HG02938 (cell line): ENCODE results near the gene PLEK2.
"Not testable (repeated sequence)": the region's sequence is repeated elsewhere in the genome, so short reads cannot be mapped to it uniquely, and the experiment has no call there.

Experiments used
- ATAC-seq: cut with Tn5 transposase; IDR thresholded peaks from one replicate; pipeline ENCODE4 v1.9.1; 2021; ENCODE audit warnings: mild to moderate bottlenecking, moderate library complexity; ENCODE audit not compliant: unreplicated experiment

The PLEK2 gene

GRCh38 chr14:67411820-67412421, at the start of gene PLEK2:
Gene PLEK2 (minus strand): TSS chr14:67412165. CDS start chr14:67412059, 106 bp downstream.
- no peak for ATAC-seq

DNA sequence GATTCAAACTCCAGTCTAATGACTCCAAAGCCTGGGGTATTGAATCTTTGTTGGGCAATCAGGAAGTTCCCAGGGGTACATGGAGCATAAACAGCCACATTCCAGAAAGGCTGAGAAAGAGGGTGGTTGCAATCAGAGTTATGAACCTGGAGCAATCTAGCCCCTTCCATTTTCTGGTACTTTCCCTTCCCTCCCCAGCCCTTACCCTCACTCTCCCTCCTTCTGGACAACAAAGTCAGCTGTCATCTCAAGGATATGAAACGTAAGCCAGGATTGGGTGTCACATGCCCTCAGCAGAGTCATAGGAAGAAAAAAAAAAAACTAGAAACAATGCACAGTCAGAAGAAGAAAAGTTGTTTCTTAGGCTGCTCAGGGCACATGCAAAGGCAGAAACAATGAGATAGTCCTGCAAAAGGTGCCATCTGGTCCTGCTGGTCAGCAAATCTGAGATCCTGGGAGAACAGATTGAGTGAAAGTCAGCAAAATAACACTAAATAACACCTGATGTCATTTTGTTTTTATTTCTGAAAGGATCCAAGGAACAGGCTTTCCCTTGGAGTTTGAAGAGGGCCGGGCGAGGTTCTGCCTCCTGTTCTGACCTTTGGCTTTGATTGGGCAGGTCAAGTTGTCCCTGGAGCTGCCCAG, 49.5 kb upstream of the PLEK2 start:
- ATAC-seq, result no peak

- no peak for ATAC-seq
Observed at GRCh38 chr14:67459336-67459735, 47.4 kb upstream of the PLEK2 start.

DNA sequence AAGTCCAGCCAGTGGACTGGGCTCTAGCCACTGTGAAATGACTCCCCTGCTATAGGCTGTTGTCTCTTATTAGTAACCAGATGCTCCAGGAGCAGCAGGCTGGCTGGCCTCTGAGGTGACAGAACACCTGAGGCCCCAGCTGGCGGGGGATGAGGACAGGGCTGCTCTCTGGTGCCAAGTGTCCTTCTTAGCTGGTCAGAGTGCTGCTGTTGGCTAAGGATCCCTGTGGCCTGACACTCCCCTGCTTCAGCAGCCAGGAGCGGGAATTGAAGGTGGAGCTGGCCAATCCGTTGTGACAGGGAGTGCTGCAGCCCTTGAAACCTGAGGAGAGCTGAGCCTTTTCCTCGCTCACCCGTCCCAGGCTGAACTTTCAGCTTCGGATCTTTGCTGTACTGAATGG, 45.8 kb upstream of the PLEK2 start:
- ATAC-seq, result no peak

GRCh38 chr14:67456732-67457131, 44.8 kb upstream of the PLEK2 start:
- no peak for ATAC-seq

- no peak for ATAC-seq
Observed at GRCh38 chr14:67453575-67454300, 41.8 kb upstream of the PLEK2 start.

DNA sequence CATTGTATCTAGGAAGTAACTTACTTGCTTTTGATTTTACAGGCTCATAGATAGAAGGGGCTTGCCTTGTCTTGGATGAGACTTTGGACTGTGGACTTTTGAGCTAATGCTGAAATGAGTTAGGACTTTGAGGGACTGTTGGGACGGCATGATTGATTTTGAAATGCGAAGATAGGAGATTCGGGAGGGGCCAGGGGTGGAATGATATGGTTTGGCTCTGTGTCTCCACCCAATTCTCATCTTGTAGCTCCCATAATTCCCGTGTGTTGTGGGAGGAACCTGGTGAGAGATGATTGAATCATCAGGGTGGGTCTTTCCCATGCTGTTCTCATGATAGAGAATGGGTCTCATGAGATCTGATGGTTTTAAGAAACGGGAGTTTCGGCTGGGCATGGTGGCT, 39.7 kb upstream of the PLEK2 start:
- not testable (repeated sequence) for ATAC-seq

GRCh38 chr14:67449096-67449495, 37.1 kb upstream of the PLEK2 start:
- ATAC-seq, result no peak

DNA sequence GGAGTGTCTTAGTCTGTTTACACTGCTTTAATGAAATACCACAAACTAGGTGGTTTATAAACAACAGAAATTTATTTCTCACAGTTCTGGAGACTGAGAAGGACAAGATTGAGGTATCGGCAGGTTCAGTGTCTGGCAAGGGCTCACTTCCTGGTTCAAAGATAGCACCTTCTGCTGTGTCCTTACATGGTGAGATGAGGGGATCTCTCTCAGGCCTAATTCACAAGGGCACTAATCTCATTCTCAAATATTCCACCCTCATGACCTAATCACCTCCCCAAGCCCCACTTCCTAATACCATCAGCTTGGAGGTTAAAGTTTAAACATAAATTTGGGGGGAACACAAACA, 35.0 kb upstream of the PLEK2 start:
- ATAC-seq, result no peak

DNA sequence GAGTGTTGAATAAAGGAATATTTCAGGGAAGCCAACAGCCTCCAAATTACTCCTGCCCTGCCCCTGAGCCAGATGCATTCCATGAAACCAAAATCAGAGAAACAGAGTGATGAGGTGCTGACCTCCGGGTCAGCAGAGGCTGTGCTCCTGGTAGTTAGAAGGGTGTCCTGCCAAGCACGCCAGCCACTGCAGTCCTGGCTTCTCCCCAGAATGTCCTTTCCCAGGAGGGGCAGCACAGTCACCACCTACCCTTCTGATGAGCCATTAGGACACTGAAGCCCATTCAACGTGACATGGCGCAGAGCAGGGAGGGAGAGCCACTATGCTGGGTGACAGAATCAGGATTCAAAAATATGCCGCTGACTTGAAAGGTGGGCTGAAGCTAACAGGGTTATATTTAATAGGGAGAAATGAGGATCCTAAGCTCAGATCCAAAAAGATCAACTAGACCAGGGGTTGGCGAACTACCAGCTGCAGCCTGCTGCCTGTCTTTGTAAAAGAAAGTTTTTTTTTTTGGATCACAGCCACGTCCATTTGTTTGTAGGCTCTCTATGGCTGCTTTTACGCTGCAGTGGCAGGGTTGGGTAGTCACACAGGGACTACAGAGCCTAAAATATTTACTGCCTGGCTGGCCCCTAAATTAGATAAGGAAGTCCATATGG, 34.5 kb upstream of the PLEK2 start:
- ATAC-seq, result no peak

GRCh38 chr14:67444395-67444794, 32.4 kb upstream of the PLEK2 start:
- no peak for ATAC-seq

DNA sequence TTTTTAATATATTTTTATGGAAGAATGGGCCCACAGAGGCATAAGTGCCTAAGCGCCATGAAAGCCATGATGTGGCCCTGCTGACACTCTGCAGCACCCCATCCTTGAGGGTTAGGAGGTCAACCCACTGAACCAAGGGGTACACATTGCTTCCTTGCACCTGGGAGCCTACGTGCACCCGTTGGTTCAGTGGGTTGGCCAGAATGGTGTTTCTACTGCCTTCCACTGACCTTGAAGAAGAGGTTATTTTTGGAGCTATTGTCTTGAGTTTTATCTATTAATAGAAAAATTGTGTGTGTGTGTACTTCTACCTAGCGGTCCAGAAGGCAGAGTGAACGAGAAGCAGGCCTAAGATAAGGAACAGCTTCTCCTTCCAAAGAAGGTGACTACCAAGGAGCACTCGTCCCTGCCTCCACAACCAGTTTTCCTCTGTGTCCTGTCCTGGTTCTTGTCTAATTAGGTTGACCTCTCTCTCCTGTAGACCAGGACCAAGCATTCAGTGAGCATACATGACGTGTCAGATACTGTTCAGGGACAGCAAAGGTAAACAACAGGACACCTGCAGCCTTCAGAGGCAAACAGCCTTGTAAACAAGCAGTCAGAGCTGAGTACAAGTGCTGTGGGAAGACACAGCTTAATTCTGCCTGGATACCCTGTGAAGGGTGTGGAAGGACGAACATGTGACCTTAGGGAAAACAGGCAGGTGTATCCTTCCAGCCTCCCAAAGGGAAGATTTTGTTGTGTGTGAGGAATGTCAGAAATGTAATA, 30.4 kb upstream of the PLEK2 start:
- no peak for ATAC-seq

- ATAC-seq, result no peak
Observed at GRCh38 chr14:67441672-67442071, 29.7 kb upstream of the PLEK2 start.

GRCh38 chr14:67441256-67441655, 29.3 kb upstream of the PLEK2 start:
- ATAC-seq, result no peak

GRCh38 chr14:67440513-67440912, 28.5 kb upstream of the PLEK2 start:
- ATAC-seq, result no peak

DNA sequence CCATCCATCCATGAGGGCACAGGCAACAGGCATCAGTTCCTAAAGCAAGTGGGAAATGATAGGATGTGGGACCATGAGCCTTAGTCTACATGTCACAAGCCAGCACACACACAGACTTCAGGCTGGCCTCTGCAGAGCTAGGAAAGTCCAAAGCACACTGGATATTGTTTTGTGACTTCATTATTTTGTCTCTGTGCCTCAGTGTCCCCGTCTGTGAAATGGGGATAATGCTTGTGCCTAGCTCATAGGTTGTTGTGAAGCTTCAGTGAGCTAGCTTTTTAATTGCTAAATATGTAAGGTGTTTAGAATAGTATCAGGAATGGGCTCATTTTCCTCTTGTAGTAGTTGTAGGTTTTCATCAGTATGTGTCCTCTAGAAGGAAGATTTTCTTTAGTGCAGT, 27.0 kb upstream of the PLEK2 start:
- ATAC-seq, result no peak

GRCh38 chr14:67436006-67436866, 24.3 kb upstream of the PLEK2 start:
- ATAC-seq, result no peak

GRCh38 chr14:67435603-67436002, 23.6 kb upstream of the PLEK2 start:
- no peak for ATAC-seq

GRCh38 chr14:67432050-67432564, 20.1 kb upstream of the PLEK2 start:
- no peak for ATAC-seq
